Activated CD8-positive, alpha-beta T cell treated with anti-CD3 and anti-CD28 coated beads for 36 hours (primary cell): ENCODE measurements around the gene SLC5A9. TPM values are rescaled to one million over a fixed set of nuclear protein-coding genes. Genes with fewer than 3 reads are reported as not detected.

Experiments
- ATAC-seq: fragments of 200-7000 bp; cut with Tn5 transposase; one replicate; pipeline ENCODE4 v1.10.0; 2021; ENCODE audit warnings: mild to moderate bottlenecking, moderate library complexity
- CTCF ChIA-PET: fragments of 350-600 bp; sonication (Branson Sonifier 250); formaldehyde crosslinking; loops from one replicate; lab custom pipeline; 2021; ENCODE audit warnings: antibody characterized with exemption; lab: Charles Lee
- POLR2A ChIA-PET: fragments of 350-600 bp; sonication (Branson Sonifier 250); formaldehyde crosslinking; loops from one replicate; lab custom pipeline; 2021; ENCODE audit warnings: antibody characterized with exemption; lab: Charles Lee
- DNase-seq: peaks from one replicate; pipeline ENCODE4 v3.0.0-alpha.2; 2020
- H3K27ac Mint-ChIP-seq: one replicate; pipeline ENCODE4 v1.8.0; 2021; ENCODE audit warnings: mild to moderate bottlenecking, mixed read lengths
- H3K27me3 Mint-ChIP-seq: one replicate; pipeline ENCODE4 v1.8.0; 2021; ENCODE audit warnings: mixed read lengths
- H3K36me3 Mint-ChIP-seq: one replicate; pipeline ENCODE4 v1.8.0; 2021; ENCODE audit warnings: low read depth, mixed read lengths
- H3K4me1 Mint-ChIP-seq: one replicate; pipeline ENCODE4 v1.8.0; 2021; ENCODE audit warnings: low read depth, mixed read lengths
- H3K4me3 Mint-ChIP-seq: one replicate; pipeline ENCODE4 v1.8.0; 2021; ENCODE audit warnings: mild to moderate bottlenecking, moderate library complexity, mixed read lengths
- H3K9me3 Mint-ChIP-seq: one replicate; pipeline ENCODE4 v1.8.0; 2021; ENCODE audit warnings: mixed read lengths
- CTCF ChIP-seq: fragments of 200-600 bp; IDR thresholded peaks from one replicate; pipeline ENCODE4 v1.8.0; 2022; ENCODE audit warnings: antibody characterized with exemption, mild to moderate bottlenecking
- intact Hi-C: fragments of 100-400 bp; cut with micrococcal nuclease; formaldehyde crosslinking; loops from one replicate; pipeline ENCODE4 v1.10.0; 2022
- total RNA-seq, 2 experiments: library from RNA; stranded (reverse); gene quantifications; one replicate each; pipeline ENCODE4 v1.2.3, GENCODE V29; 2021

The SLC5A9 gene
- total RNA-seq, 2 experiments from 2014 or later: not detected

- ChIA-PET CTCF (interaction anchor here (0.6 to 5.8 kb wide), 4 partner anchors 9 to 112 kb away, joined by 3 to 46 read pairs (median 5); no protein-coding TSS in a partner anchor), POLR2A (no interaction called here)
- Mint-ChIP-seq H3K27ac (no peak overlapping the region), H3K4me1 (peaks cover 6% of the 10 kb centered on the region), H3K36me3 (no peaks in the 10 kb centered on the region), H3K4me3 (no peak overlapping the region), H3K9me3 (no peaks in the 10 kb centered on the region), H3K27me3 (peaks cover 6% of the 10 kb centered on the region)
- intact Hi-C loops: loop anchor here (10.0 kb wide), 1 partner anchor 211 kb away; the partner anchor contains the start of gene TRABD2B
- no peak for TF ChIP-seq CTCF
- ATAC-seq (no peak), DNase-seq (no peak)
These were observed 17.0 kb upstream of the SLC5A9 start for GRCh38 chr1:48205522-48205921.

GRCh38 chr1:48206371-48206770 is 16.1 kb upstream of the SLC5A9 start:
- DNase-seq (no peak), ATAC-seq (no peak)
- intact Hi-C loops: loop anchor here (10.0 kb wide), 1 partner anchor 212 kb away; the partner anchor contains the start of gene TRABD2B
- peaks cover 6% of the 10 kb centered on the region for H3K4me1 Mint-ChIP-seq
- ChIA-PET CTCF (interaction anchor here (1.3 to 5.8 kb wide), 2 partner anchors 30 to 96 kb away, joined by 3 to 46 read pairs; no protein-coding TSS in a partner anchor), POLR2A (no interaction called here)
- no peak overlapping the region for H3K4me3 Mint-ChIP-seq
- H3K9me3 Mint-ChIP-seq: no peaks in the 10 kb centered on the region
- peaks cover 2% of the 10 kb centered on the region for H3K27me3 Mint-ChIP-seq
- no peak for TF ChIP-seq CTCF
- H3K36me3 Mint-ChIP-seq: no peaks in the 10 kb centered on the region
- H3K27ac Mint-ChIP-seq: no peak overlapping the region

- Mint-ChIP-seq H3K27me3 (peaks cover 2% of the 10 kb centered on the region), H3K36me3 (no peaks in the 10 kb centered on the region), H3K4me1 (peaks cover 6% of the 10 kb centered on the region), H3K27ac (no peak overlapping the region), H3K4me3 (no peak overlapping the region), H3K9me3 (no peaks in the 10 kb centered on the region)
- intact Hi-C loops: loop anchor here (10.0 kb wide), 1 partner anchor 212 kb away; the partner anchor contains the start of gene TRABD2B
- no peak for ATAC-seq
- no peak for TF ChIP-seq CTCF
- ChIA-PET CTCF (no interaction called here), POLR2A (no interaction called here)
- no peak for DNase-seq
These were observed 15.4 kb upstream of the SLC5A9 start for GRCh38 chr1:48207131-48207530.

- TF ChIP-seq CTCF: no peak
- no peaks in the 10 kb centered on the region for H3K36me3 Mint-ChIP-seq
- H3K27ac Mint-ChIP-seq: no peak overlapping the region
- H3K9me3 Mint-ChIP-seq: no peaks in the 10 kb centered on the region
- intact Hi-C loops: loop anchor here (10.0 kb wide), 1 partner anchor 213 kb away; the partner anchor contains the start of gene TRABD2B
- ATAC-seq (no peak), DNase-seq (no peak)
- CTCF ChIA-PET: no interaction called here
- H3K4me1 Mint-ChIP-seq: peaks cover 2% of the 10 kb centered on the region
- H3K4me3 Mint-ChIP-seq: no peak overlapping the region
- peaks cover 2% of the 10 kb centered on the region for H3K27me3 Mint-ChIP-seq
- POLR2A ChIA-PET: no interaction called here
These were observed 14.9 kb upstream of the SLC5A9 start for GRCh38 chr1:48207536-48208075.

GRCh38 chr1:48208251-48208650 is 14.3 kb upstream of the SLC5A9 start:
- ChIA-PET CTCF (no interaction called here), POLR2A (interaction anchor here (0.5 kb wide), 1 partner anchor 109 kb away, joined by 3 read pairs; no protein-coding TSS in a partner anchor)
- no peak overlapping the region for H3K4me3 Mint-ChIP-seq
- ATAC-seq (no peak), DNase-seq (no peak)
- intact Hi-C loops: loop anchor here (10.0 kb wide), 1 partner anchor 213 kb away; the partner anchor contains the start of gene TRABD2B
- no peaks in the 10 kb centered on the region for H3K9me3 Mint-ChIP-seq
- peaks cover under 1% of the 10 kb centered on the region for H3K27me3 Mint-ChIP-seq
- H3K36me3 Mint-ChIP-seq: no peaks in the 10 kb centered on the region
- peaks cover under 1% of the 10 kb centered on the region for H3K4me1 Mint-ChIP-seq
- H3K27ac Mint-ChIP-seq: no peak overlapping the region
- no peak for TF ChIP-seq CTCF
